SU-DHL-6 (cell line): Measurements from ENCODE around the gene SCYGR6.

ENCODE experiments used
- EZH2phosphoT487 ChIP-seq: fragments of 200-600 bp; sonication (generic), shearing (Covaris generic); conservative IDR thresholded peaks from 2 replicates; pipeline ENCODE4 v1.6.1; 2018; ENCODE audit warnings: mild to moderate bottlenecking, antibody characterized with exemption, low read length, moderate library complexity, mixed read lengths
- TF ChIP-seq, protein P1 (sequence below): fragments of 200-600 bp; sonication (generic); IDR thresholded peaks from one replicate; pipeline ENCODE4 v1.5.1; 2017; ENCODE audit warnings: antibody characterized with exemption, mild to moderate bottlenecking, low read length, moderate library complexity; ENCODE audit not compliant: insufficient read depth, poor library complexity, severe bottlenecking

DNA sequence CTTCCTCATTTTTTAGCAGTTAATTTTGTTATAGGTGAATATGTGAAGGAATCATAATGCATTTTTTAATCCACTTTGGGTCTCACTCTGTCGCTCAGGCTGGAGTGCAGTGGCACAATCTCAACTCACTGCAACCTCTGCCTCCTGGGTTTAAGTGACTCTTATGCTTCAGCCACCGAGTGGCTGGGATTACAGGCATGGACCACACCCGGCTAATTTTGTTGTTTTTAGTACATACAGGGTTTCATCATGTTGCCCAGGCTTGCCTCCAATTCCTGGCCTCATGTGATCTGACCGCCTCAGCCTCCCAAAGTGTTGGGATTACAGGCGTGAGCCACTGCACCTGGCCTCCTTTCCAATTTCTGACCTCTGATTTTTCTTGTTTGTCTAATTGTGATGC lies 40.3 kb downstream of the SCYGR6 start:
- TF ChIP-seq, protein P1, sequence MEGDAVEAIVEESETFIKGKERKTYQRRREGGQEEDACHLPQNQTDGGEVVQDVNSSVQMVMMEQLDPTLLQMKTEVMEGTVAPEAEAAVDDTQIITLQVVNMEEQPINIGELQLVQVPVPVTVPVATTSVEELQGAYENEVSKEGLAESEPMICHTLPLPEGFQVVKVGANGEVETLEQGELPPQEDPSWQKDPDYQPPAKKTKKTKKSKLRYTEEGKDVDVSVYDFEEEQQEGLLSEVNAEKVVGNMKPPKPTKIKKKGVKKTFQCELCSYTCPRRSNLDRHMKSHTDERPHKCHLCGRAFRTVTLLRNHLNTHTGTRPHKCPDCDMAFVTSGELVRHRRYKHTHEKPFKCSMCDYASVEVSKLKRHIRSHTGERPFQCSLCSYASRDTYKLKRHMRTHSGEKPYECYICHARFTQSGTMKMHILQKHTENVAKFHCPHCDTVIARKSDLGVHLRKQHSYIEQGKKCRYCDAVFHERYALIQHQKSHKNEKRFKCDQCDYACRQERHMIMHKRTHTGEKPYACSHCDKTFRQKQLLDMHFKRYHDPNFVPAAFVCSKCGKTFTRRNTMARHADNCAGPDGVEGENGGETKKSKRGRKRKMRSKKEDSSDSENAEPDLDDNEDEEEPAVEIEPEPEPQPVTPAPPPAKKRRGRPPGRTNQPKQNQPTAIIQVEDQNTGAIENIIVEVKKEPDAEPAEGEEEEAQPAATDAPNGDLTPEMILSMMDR = no peak
- TF ChIP-seq EZH2phosphoT487 = no peak
